GM12891 (cell line): ENCODE measurements around the gene ESPNL.

Experiments
- PAX5 ChIP-seq: IDR thresholded peaks from 2 replicates; pipeline ENCODE4 v1.6.1; 2011; ENCODE audit warnings: low read length, moderate library complexity, mild to moderate bottlenecking; ENCODE audit not compliant: insufficient read depth, severe bottlenecking
- POLR2A ChIP-seq: IDR thresholded peaks from 2 replicates; pipeline ENCODE4 v1.6.1; 2011; ENCODE audit warnings: low read depth, low read length, control low read depth
- POLR2AphosphoS5 ChIP-seq: IDR thresholded peaks from 2 replicates; pipeline ENCODE4 v1.6.1; 2011; ENCODE audit warnings: low read depth, low read length, control low read depth
- SPI1 ChIP-seq: IDR thresholded peaks from 2 replicates; pipeline ENCODE4 v1.6.1; 2011; ENCODE audit warnings: low read depth, low read length, control low read depth
- TAF1 ChIP-seq: IDR thresholded peaks from 2 replicates; pipeline ENCODE4 v1.6.1; 2011; ENCODE audit warnings: low read depth, low read length, control low read depth

GRCh38 chr2:238093181-238094140 lies 6.7 kb upstream of the ESPNL start:
- TF ChIP-seq SPI1: no peak
- no peak for TF ChIP-seq POLR2A
- TF ChIP-seq TAF1: no peak
- TF ChIP-seq POLR2AphosphoS5: no peak
- TF ChIP-seq PAX5: no peak
